HepG2 (cell line): ENCODE data around the gene ZNF593OS. TPM values are rescaled to one million over a fixed set of nuclear protein-coding genes. Genes with fewer than 3 reads are reported as not detected.
A peak's percentile ranks its signal among the peaks of the same experiment; 100 is the strongest.

Experiments used
- EHMT2 ChIP-seq: fragments of 200-600 bp; sonication (generic); IDR thresholded peaks from 2 replicates; pipeline ENCODE4 v1.7.0; 2017; ENCODE audit warnings: antibody characterized with exemption, low read depth, low read length, borderline replicate concordance
- FOXK1 ChIP-seq: sonication (generic); formaldehyde crosslinking; IDR thresholded peaks from 2 replicates; pipeline ENCODE4 v1.4.0; 2020; ENCODE audit warnings: low read depth, missing genetic modification reagents, borderline replicate concordance
- HES4 ChIP-seq: sonication (generic); formaldehyde crosslinking; IDR thresholded peaks from 2 replicates; pipeline ENCODE4 v1.9.0; 2021; ENCODE audit warnings: mild to moderate bottlenecking, missing genetic modification reagents, borderline replicate concordance
- HOXA3 ChIP-seq: sonication (generic); formaldehyde crosslinking; IDR thresholded peaks from 2 replicates; pipeline ENCODE4 v1.5.0; 2020; ENCODE audit warnings: missing genetic modification reagents
- PHF8 ChIP-seq: sonication (generic); formaldehyde crosslinking; IDR thresholded peaks from 2 replicates; pipeline ENCODE4 v1.5.0; 2020; ENCODE audit warnings: missing genetic modification reagents
- SYNCRIP ChIP-seq: fragments of 200-400 bp; formaldehyde crosslinking; IDR thresholded peaks from 2 replicates; pipeline ENCODE4 v1.6.1; 2018; ENCODE audit warnings: mild to moderate bottlenecking, low read depth, low read length; ENCODE audit not compliant: insufficient read depth
- WIZ ChIP-seq: sonication (generic); formaldehyde crosslinking; IDR thresholded peaks from 2 replicates; pipeline ENCODE4 v1.5.1; 2020; ENCODE audit warnings: mild to moderate bottlenecking, missing genetic modification reagents
- YEATS2 ChIP-seq: sonication (generic); formaldehyde crosslinking; IDR thresholded peaks from 2 replicates; pipeline ENCODE4 v1.4.0; 2020; ENCODE audit warnings: missing genetic modification reagents, borderline replicate concordance
- ZFAT ChIP-seq: sonication (generic); formaldehyde crosslinking; conservative IDR thresholded peaks from 2 replicates; pipeline ENCODE4 v1.8.1; 2023; ENCODE audit warnings: missing genetic modification reagents, inconsistent platforms
- ZFP36L1 ChIP-seq: sonication (generic); formaldehyde crosslinking; IDR thresholded peaks from 2 replicates; pipeline ENCODE4 v1.8.0; 2022; ENCODE audit warnings: mild to moderate bottlenecking, missing genetic modification reagents, moderate library complexity
- ZNF446 ChIP-seq: sonication (generic); formaldehyde crosslinking; IDR thresholded peaks from 2 replicates; pipeline ENCODE4 v1.5.0; 2020; ENCODE audit warnings: mild to moderate bottlenecking, missing genetic modification reagents
- polyA plus RNA-seq, 8 experiments: library from polyadenylated mRNA; depleted of rRNA in 3 of 8; stranded (reverse) in 7 of 8; unstranded in 1 of 8; fragments of >200 nt; fragmentation: Illumina TruSeq in 4 of 8; extraction: Trizol in 4 of 8; gene quantifications; 2 replicates each; pipeline versions ENCODE4 v1.2.1 to v1.2.3, GENCODE V29; 2011 to 2016; ENCODE audit warnings: low read depth in 4 of 8, missing spikeins in 1 of 8, mixed read lengths in 1 of 8; ENCODE audit not compliant: insufficient read depth in 1 of 8
- total RNA-seq, 5 experiments: library from RNA; depleted of rRNA; stranded (reverse); fragments of >200 nt; fragmentation: Illumina TruSeq; extraction: Trizol; gene quantifications; 2 replicates each; pipeline ENCODE4 v1.2.3, GENCODE V29; 2016; ENCODE audit warnings: low read depth in 1 of 5
- TF ChIP-seq, protein P1 (sequence below): sonication (generic); formaldehyde crosslinking; IDR thresholded peaks from 2 replicates; pipeline ENCODE4 v1.4.0; 2020; ENCODE audit warnings: mild to moderate bottlenecking, missing genetic modification reagents
- TF ChIP-seq, protein P2 (sequence below): sonication (generic); formaldehyde crosslinking; IDR thresholded peaks from 2 replicates; pipeline ENCODE4; 2020; ENCODE audit warnings: missing genetic modification reagents, mild to moderate bottlenecking, borderline replicate concordance
- TF ChIP-seq, protein P3 (sequence below): IDR thresholded peaks from 2 replicates; pipeline ENCODE4 v1.6.1; 2016; ENCODE audit warnings: low read depth

The ZNF593OS gene
- total and polyA plus RNA-seq, 2 of the 13 experiments (the other 11 are each of a cell fraction or from before 2014, with no cell fraction given) = not detected

DNA sequence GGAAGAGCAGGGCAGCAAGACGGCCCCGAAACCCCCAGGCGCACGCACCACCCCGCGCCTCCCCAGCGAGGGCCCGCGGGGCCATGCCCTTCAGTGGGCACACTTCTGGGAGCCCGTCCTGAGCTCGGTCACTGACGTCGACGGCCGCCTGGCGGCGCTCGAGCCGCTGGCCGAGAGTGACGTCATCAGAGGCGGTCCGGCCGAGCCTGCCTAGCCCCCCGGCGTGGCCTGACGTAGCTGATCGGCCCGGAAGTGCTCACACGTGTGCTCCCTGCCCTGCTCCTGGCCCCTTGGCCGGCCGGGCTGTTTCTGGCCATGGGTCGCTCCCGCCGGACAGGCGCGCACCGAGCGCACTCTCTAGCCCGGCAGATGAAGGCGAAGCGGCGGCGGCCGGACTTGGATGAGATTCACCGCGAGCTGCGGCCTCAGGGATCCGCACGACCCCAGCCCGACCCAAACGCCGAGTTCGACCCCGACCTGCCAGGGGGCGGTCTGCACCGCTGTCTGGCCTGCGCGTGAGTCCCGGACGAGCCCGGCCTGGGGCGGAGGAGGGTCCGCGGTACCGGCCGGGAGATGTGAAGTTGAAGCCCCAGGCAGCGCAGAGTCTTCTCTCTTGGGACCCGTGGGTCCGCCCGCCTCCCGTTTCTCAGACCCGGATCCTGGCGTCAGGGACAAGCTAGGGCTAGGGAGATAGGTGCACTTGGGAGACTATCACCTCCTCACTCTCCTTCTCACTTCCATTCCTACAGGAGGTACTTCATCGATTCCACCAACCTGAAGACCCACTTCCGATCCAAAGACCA is 1.8 kb downstream of the ZNF593OS start, which contains the start of gene ZNF593 (continued):
- TF ChIP-seq HOXA3 (CRISPR knock-in tag) (peak; percentile 100), WIZ (CRISPR knock-in tag) (no peak), HES4 (CRISPR knock-in tag) (peak; percentile 85; the same call in 1 of the 2 replicates), EHMT2 (no peak), YEATS2 (peak; percentile 89), ZFP36L1 (CRISPR knock-in tag) (no peak), FOXK1 (CRISPR knock-in tag) (0 out of 2 replicates have a peak, but pooled peaks have one; percentile 49), ZNF446 (no peak), PHF8 (CRISPR knock-in tag) (peak; percentile 98), SYNCRIP (no peak), ZFAT (peak; percentile 75; the same call in 1 of the 2 replicates)
- TF ChIP-seq, protein P1, sequence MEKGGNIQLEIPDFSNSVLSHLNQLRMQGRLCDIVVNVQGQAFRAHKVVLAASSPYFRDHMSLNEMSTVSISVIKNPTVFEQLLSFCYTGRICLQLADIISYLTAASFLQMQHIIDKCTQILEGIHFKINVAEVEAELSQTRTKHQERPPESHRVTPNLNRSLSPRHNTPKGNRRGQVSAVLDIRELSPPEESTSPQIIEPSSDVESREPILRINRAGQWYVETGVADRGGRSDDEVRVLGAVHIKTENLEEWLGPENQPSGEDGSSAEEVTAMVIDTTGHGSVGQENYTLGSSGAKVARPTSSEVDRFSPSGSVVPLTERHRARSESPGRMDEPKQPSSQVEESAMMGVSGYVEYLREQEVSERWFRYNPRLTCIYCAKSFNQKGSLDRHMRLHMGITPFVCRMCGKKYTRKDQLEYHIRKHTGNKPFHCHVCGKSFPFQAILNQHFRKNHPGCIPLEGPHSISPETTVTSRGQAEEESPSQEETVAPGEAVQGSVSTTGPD = no peak
- TF ChIP-seq, protein P2, sequence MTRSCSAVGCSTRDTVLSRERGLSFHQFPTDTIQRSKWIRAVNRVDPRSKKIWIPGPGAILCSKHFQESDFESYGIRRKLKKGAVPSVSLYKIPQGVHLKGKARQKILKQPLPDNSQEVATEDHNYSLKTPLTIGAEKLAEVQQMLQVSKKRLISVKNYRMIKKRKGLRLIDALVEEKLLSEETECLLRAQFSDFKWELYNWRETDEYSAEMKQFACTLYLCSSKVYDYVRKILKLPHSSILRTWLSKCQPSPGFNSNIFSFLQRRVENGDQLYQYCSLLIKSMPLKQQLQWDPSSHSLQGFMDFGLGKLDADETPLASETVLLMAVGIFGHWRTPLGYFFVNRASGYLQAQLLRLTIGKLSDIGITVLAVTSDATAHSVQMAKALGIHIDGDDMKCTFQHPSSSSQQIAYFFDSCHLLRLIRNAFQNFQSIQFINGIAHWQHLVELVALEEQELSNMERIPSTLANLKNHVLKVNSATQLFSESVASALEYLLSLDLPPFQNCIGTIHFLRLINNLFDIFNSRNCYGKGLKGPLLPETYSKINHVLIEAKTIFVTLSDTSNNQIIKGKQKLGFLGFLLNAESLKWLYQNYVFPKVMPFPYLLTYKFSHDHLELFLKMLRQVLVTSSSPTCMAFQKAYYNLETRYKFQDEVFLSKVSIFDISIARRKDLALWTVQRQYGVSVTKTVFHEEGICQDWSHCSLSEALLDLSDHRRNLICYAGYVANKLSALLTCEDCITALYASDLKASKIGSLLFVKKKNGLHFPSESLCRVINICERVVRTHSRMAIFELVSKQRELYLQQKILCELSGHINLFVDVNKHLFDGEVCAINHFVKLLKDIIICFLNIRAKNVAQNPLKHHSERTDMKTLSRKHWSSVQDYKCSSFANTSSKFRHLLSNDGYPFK (CRISPR knock-in tag) = peak; percentile 87
- TF ChIP-seq, protein P3, sequence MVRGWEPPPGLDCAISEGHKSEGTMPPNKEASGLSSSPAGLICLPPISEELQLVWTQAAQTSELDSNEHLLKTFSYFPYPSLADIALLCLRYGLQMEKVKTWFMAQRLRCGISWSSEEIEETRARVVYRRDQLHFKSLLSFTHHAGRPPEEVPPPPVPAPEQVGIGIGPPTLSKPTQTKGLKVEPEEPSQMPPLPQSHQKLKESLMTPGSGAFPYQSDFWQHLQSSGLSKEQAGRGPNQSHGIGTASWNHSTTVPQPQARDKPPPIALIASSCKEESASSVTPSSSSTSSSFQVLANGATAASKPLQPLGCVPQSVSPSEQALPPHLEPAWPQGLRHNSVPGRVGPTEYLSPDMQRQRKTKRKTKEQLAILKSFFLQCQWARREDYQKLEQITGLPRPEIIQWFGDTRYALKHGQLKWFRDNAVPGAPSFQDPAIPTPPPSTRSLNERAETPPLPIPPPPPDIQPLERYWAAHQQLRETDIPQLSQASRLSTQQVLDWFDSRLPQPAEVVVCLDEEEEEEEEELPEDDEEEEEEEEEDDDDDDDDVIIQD = 0 out of 2 replicates have a peak, but pooled peaks have one; percentile 20
